Measurements from ENCODE around the gene GPR25.

The GPR25 gene

DNA sequence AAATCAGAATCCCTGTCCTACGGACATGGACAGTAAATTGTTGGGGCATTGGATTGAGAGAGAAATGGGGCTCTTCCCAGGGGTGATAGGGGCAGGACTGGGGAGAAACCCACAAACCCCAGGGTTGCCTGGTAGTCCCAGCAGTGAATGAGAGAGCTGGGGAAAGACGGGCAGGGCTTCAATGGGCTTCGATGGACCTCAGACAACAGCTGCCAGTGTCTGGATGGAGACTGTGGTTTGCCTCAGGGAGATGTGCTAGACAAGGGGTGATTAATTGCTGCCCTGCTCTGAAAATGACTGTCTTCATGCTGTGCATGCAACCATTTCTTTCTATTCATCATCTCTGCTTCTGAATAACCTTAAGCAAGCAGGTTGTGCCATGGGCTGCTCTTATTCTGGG is 7.4 kb downstream of the GPR25 start:
- TF ChIP-seq EZH2 (IDR thresholded peaks at IDR 0.05; ENCODE audit: borderline replicate concordance, low read depth, low read length, severe bottlenecking) = no peak
- TF ChIP-seq, protein P1, sequence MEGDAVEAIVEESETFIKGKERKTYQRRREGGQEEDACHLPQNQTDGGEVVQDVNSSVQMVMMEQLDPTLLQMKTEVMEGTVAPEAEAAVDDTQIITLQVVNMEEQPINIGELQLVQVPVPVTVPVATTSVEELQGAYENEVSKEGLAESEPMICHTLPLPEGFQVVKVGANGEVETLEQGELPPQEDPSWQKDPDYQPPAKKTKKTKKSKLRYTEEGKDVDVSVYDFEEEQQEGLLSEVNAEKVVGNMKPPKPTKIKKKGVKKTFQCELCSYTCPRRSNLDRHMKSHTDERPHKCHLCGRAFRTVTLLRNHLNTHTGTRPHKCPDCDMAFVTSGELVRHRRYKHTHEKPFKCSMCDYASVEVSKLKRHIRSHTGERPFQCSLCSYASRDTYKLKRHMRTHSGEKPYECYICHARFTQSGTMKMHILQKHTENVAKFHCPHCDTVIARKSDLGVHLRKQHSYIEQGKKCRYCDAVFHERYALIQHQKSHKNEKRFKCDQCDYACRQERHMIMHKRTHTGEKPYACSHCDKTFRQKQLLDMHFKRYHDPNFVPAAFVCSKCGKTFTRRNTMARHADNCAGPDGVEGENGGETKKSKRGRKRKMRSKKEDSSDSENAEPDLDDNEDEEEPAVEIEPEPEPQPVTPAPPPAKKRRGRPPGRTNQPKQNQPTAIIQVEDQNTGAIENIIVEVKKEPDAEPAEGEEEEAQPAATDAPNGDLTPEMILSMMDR (IDR thresholded peaks at IDR 0.05; ENCODE audit: borderline replicate concordance, extremely low read depth, low read length, poor library complexity, severe bottlenecking) = no peak
- H3K4me2 ChIP-seq (ENCODE audit: insufficient read depth, low read length) = no peak overlapping the region
- no peak for DNase-seq

GRCh38 chr1:200883118-200883517 is 10.3 kb downstream of the GPR25 start:
- Histone ChIP-seq H3K36me3 (ENCODE audit: insufficient read depth, low read length) (no peaks in the 10 kb centered on the region), H3K27me3 (ENCODE audit: insufficient read depth, low read length, poor library complexity) (no peaks in the 10 kb centered on the region), H3K79me2 (ENCODE audit: insufficient read depth, low read length) (no peaks in the 10 kb centered on the region), H4K20me1 (ENCODE audit: insufficient read depth, low read length) (no peaks in the 10 kb centered on the region), H3K27ac (ENCODE audit: low read length) (no peak overlapping the region), H3K4me2 (ENCODE audit: insufficient read depth, low read length) (no peak overlapping the region), H2AFZ (ENCODE audit: low read depth, low read length) (no peak overlapping the region), H3K4me3 (ENCODE audit: low read depth in 1 of 2, low read length in 2 of 2) (no peak overlapping the region), H3K4me1 (ENCODE audit: insufficient read depth, low read length) (peaks cover 19% of the 10 kb centered on the region), H3K9ac (ENCODE audit: low read depth, low read length) (no peak overlapping the region), H3K9me3 (ENCODE audit: insufficient read depth, low read length, severe bottlenecking) (no peaks in the 10 kb centered on the region)
- TF ChIP-seq, protein P1 (IDR thresholded peaks at IDR 0.05; ENCODE audit: borderline replicate concordance, extremely low read depth, low read length, poor library complexity, severe bottlenecking) = no peak
- no peak for TF ChIP-seq EZH2 (IDR thresholded peaks at IDR 0.05; ENCODE audit: borderline replicate concordance, low read depth, low read length, severe bottlenecking)
- ATAC-seq (ENCODE audit: insufficient read depth, low read depth) (no peak), DNase-seq (no peak)

More for the DNA sequence above, 7.4 kb downstream of the GPR25 start:
- no peaks in the 10 kb centered on the region for H3K79me2 ChIP-seq (ENCODE audit: insufficient read depth, low read length)
- no peaks in the 10 kb centered on the region for H3K27me3 ChIP-seq (ENCODE audit: insufficient read depth, low read length, poor library complexity)
- no peak overlapping the region for H3K27ac ChIP-seq (ENCODE audit: low read length)
- H3K9ac ChIP-seq (ENCODE audit: low read depth, low read length) = no peak overlapping the region
- H4K20me1 ChIP-seq (ENCODE audit: insufficient read depth, low read length) = no peaks in the 10 kb centered on the region
- H3K9me3 ChIP-seq (ENCODE audit: insufficient read depth, low read length, severe bottlenecking) = no peaks in the 10 kb centered on the region
- ATAC-seq (ENCODE audit: insufficient read depth, low read depth) = no peak
- H2AFZ ChIP-seq (ENCODE audit: low read depth, low read length) = no peak overlapping the region
- H3K4me1 ChIP-seq (ENCODE audit: insufficient read depth, low read length) = no peaks in the 10 kb centered on the region
- H3K36me3 ChIP-seq (ENCODE audit: insufficient read depth, low read length) = no peaks in the 10 kb centered on the region
- H3K4me3 ChIP-seq (ENCODE audit: low read depth in 1 of 2, low read length in 2 of 2) = no peak overlapping the region

DNA sequence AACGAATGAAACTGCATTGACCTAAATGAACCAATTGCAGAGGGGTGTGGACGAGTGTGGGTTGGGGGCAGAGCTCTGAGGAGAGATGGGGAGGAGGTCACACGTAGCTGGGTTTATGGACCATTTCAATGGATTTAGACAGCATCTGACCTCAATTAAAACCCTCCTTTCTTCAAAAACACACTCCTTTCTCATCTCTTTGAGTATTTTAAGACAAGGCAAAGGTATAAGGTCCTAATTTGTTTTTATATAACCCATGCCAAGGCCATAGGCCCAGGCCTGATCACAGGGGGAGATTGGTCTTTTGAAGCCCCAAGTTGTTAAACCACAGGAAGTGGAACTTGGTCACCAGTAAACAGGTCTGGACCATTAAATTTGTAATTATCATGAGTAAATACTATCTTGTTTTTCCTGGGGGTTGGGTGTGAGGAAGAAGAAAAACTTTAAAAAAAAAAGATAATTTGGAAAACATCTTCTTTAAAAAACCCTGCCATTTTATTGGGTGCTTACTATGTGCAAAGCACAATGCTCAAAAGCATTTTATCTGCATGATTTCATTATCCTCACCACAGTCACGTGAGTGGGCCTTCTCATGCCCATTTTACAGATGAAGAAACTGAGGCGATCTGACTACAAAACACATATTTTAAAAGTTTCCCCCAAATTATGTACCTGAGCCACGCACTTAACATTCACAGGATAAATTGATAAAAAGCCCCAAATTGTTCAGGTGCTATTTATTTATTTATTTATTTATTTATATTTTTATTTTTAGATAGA is 13.0 kb downstream of the GPR25 start:
- Histone ChIP-seq H3K4me2 (ENCODE audit: insufficient read depth, low read length) (no peak overlapping the region), H3K4me3 (ENCODE audit: low read depth in 1 of 2, low read length in 2 of 2) (no peak overlapping the region), H2AFZ (ENCODE audit: low read depth, low read length) (no peak overlapping the region), H3K79me2 (ENCODE audit: insufficient read depth, low read length) (no peaks in the 10 kb centered on the region), H4K20me1 (ENCODE audit: insufficient read depth, low read length) (no peaks in the 10 kb centered on the region), H3K9me3 (ENCODE audit: insufficient read depth, low read length, severe bottlenecking) (no peaks in the 10 kb centered on the region), H3K4me1 (ENCODE audit: insufficient read depth, low read length) (peaks cover 35% of the 10 kb centered on the region), H3K27me3 (ENCODE audit: insufficient read depth, low read length, poor library complexity) (no peaks in the 10 kb centered on the region), H3K36me3 (ENCODE audit: insufficient read depth, low read length) (no peaks in the 10 kb centered on the region), H3K9ac (ENCODE audit: low read depth, low read length) (no peak overlapping the region), H3K27ac (ENCODE audit: low read length) (no peak overlapping the region)
- no peak for TF ChIP-seq EZH2 (IDR thresholded peaks at IDR 0.05; ENCODE audit: borderline replicate concordance, low read depth, low read length, severe bottlenecking)
- TF ChIP-seq, protein P1 (IDR thresholded peaks at IDR 0.05; ENCODE audit: borderline replicate concordance, extremely low read depth, low read length, poor library complexity, severe bottlenecking) = no peak
- ATAC-seq (ENCODE audit: insufficient read depth, low read depth) = no peak
- DNase-seq = no peak
